Measurements from ENCODE around the gene IQCB1. TPM values are rescaled to one million over a fixed set of nuclear protein-coding genes. Genes with fewer than 3 reads are reported as not detected.

IQCB1 gene
- total RNA-seq, 1 experiment from 2014 or later = 14.3 TPM

Other genes starting within 250 kb of the IQCB1 start
- gene FBXO40, start 241.7 kb downstream of the IQCB1 start, total RNA-seq (2014; rRNA removed; shearing (Covaris generic)) = not detected in 2 replicates
- gene HCLS1, start 174.2 kb downstream of the IQCB1 start, total RNA-seq (2014; rRNA removed; shearing (Covaris generic)) = not detected in 2 replicates
- gene GOLGB1, start 85.3 kb downstream of the IQCB1 start, total RNA-seq (2014; rRNA removed; shearing (Covaris generic)) = 10.9 and 34.7 TPM in 2 replicates
- 0.54 and 3.6 TPM in 2 replicates for gene EAF2, start 149 bp upstream of the IQCB1 start, total RNA-seq (2014; rRNA removed; shearing (Covaris generic))
- 0.07 TPM in 1 of 2 replicates, not detected in the other for gene SLC15A2, start 59.3 kb upstream of the IQCB1 start, total RNA-seq (2014; rRNA removed; shearing (Covaris generic))
- not detected in 2 replicates for gene ILDR1, start 187.2 kb upstream of the IQCB1 start, total RNA-seq (2014; rRNA removed; shearing (Covaris generic))
- gene CD86, start 220.3 kb upstream of the IQCB1 start, total RNA-seq (2014; rRNA removed; shearing (Covaris generic)) = not detected in 2 replicates

All from G401 (cell line).